Neural cell (in vitro differentiated cells): ENCODE measurements around the gene PREX1. TPM values are rescaled to one million over a fixed set of nuclear protein-coding genes. Genes with fewer than 3 reads are reported as not detected.

Experiments used
- H2AFZ ChIP-seq: fragments of 200-600, 300-800 bp; sonication (generic), shearing (Covaris generic); 2 replicates; pipeline ENCODE4 v1.6.0; 2014; ENCODE audit warnings: low read depth, mild to moderate bottlenecking, antibody characterized with exemption, low read length, moderate library complexity
- H3F3A ChIP-seq: fragments of 200-600 bp; shearing (Covaris generic); 2 replicates; pipeline ENCODE4 v1.6.1; 2016; ENCODE audit warnings: mild to moderate bottlenecking, moderate library complexity, mixed read lengths, antibody characterized with exemption, low read length; ENCODE audit not compliant: insufficient read depth, poor library complexity, severe bottlenecking
- H3K27ac ChIP-seq: fragments of 200-600, 300-800 bp; sonication (generic), shearing (Covaris generic); 2 replicates; pipeline ENCODE4 v1.5.1; 2014; ENCODE audit warnings: mild to moderate bottlenecking, low read length, moderate library complexity
- H3K27me3 ChIP-seq: fragments of 300-800, 200-600 bp; sonication (generic), shearing (Covaris generic); 2 replicates; pipeline ENCODE4 v1.6.0; 2014; ENCODE audit warnings: mild to moderate bottlenecking, low read depth, low read length, moderate library complexity; ENCODE audit not compliant: insufficient read depth
- H3K36me3 ChIP-seq: fragments of 300-800, 200-600 bp; sonication (generic), shearing (Covaris generic); 2 replicates; pipeline ENCODE4 v1.5.1; 2014; ENCODE audit warnings: mild to moderate bottlenecking, antibody characterized with exemption, low read length, moderate library complexity; ENCODE audit not compliant: insufficient read depth
- H3K4me2 ChIP-seq: fragments of 300-800, 200-600 bp; sonication (generic), shearing (Covaris generic); 2 replicates; pipeline ENCODE4 v1.6.0; 2014; ENCODE audit warnings: mild to moderate bottlenecking, low read length
- H3K4me3 ChIP-seq: fragments of 300-800, 200-600 bp; sonication (generic), shearing (Covaris generic); 2 replicates; pipeline ENCODE4 v1.5.1; 2014; ENCODE audit warnings: mild to moderate bottlenecking, low read length, moderate library complexity
- H3K79me2 ChIP-seq: fragments of 200-600 bp; shearing (Covaris generic); replicated peaks from 2 replicates; pipeline ENCODE4 v1.6.0; 2014; ENCODE audit warnings: mild to moderate bottlenecking, low read length, moderate library complexity; ENCODE audit not compliant: insufficient read depth
- H3K9ac ChIP-seq: fragments of 300-800, 200-600 bp; sonication (generic), shearing (Covaris generic); 2 replicates; pipeline ENCODE4 v1.6.1; 2016; ENCODE audit warnings: mild to moderate bottlenecking, low read length, mixed read lengths
- H3K9me2 ChIP-seq: fragments of 200-600 bp; shearing (Covaris generic); 2 replicates; pipeline ENCODE4 v1.6.1; 2016; ENCODE audit warnings: mild to moderate bottlenecking, low read length, mixed read lengths; ENCODE audit not compliant: insufficient read depth
- H3K9me3 ChIP-seq: fragments of 200-600, 300-800 bp; sonication (generic), shearing (Covaris generic); 2 replicates; pipeline ENCODE4 v1.6.1; 2016; ENCODE audit warnings: mild to moderate bottlenecking, mixed run types, low read length, moderate library complexity, mixed read lengths
- H4K20me1 ChIP-seq: fragments of 200-600 bp; shearing (Covaris generic); 2 replicates; pipeline ENCODE4 v1.6.1; 2016; ENCODE audit warnings: mild to moderate bottlenecking, mixed run types; ENCODE audit not compliant: insufficient read depth
- EP300 ChIP-seq: fragments of 450-650 bp; conservative IDR thresholded peaks from 2 replicates; pipeline ENCODE4 v1.6.1; 2014; ENCODE audit warnings: antibody characterized with exemption, mild to moderate bottlenecking, moderate library complexity; ENCODE audit not compliant: poor library complexity, severe bottlenecking
- EZH2 ChIP-seq: fragments of 200-600, 300-800 bp; shearing (Covaris generic), sonication (generic); IDR thresholded peaks from 2 replicates; pipeline ENCODE4 v1.6.1; 2014; ENCODE audit warnings: antibody characterized with exemption, low read length, borderline replicate concordance, mild to moderate bottlenecking; ENCODE audit not compliant: insufficient read depth, poor library complexity, severe bottlenecking
- MXI1 ChIP-seq: fragments of 450-650 bp; conservative IDR thresholded peaks from 2 replicates; pipeline ENCODE4 v1.6.1; 2014; ENCODE audit warnings: antibody characterized with exemption, mild to moderate bottlenecking; ENCODE audit not compliant: poor library complexity, severe bottlenecking
- POLR2AphosphoS5 ChIP-seq: IDR thresholded peaks from 2 replicates; pipeline ENCODE4 v1.6.1; 2012
- RAD21 ChIP-seq: fragments of 450-650 bp; conservative IDR thresholded peaks from 2 replicates; pipeline ENCODE4 v1.6.1; 2014; ENCODE audit warnings: antibody characterized with exemption, mild to moderate bottlenecking, moderate library complexity
- REST ChIP-seq: IDR thresholded peaks from 2 replicates; pipeline ENCODE4 v1.6.1; 2012; ENCODE audit warnings: borderline replicate concordance
- SMC3 ChIP-seq: fragments of 450-650 bp; conservative IDR thresholded peaks from 2 replicates; pipeline ENCODE4 v1.6.1; 2014; ENCODE audit warnings: antibody characterized with exemption, mild to moderate bottlenecking, moderate library complexity; ENCODE audit not compliant: poor library complexity
- TAF1 ChIP-seq: IDR thresholded peaks from 2 replicates; pipeline ENCODE4 v1.6.1; 2012; ENCODE audit warnings: low read depth
- polyA plus RNA-seq: library from polyadenylated mRNA; depleted of rRNA; stranded (reverse); fragments of >200 nt; gene quantifications from 2 replicates; pipeline ENCODE4 v1.2.3, GENCODE V29; 2014
- TF ChIP-seq, protein P1 (sequence below): fragments of 450-650 bp; IDR thresholded peaks from 2 replicates; pipeline ENCODE4 v1.5.1; 2014; ENCODE audit warnings: antibody characterized with exemption, mild to moderate bottlenecking, moderate library complexity; ENCODE audit not compliant: poor library complexity, severe bottlenecking

Gene PREX1
- polyA plus RNA-seq, 1 donor from 2014 or later: 0.06 TPM

DNA sequence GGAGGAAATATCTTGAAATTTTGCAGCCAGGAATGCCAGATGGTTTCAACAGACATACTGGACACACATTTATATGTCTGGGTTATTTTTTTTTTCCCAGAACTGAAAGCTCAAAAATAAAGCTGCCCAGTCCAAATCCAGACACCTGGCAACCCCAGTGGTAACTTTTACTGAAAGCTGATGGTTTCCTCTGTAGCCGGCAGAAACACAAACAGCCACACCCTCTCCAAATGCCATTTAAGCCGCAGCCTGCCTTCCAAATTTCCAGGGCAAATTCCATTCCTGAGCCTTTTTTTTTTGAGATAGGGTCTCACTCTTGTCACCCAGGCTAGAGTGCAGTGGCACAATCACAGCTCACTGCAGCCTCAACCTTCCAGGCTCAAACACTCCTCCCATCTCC lies 6.5 kb upstream of the PREX1 start:
- no peak overlapping the region for H3K27ac ChIP-seq
- no peaks in the 10 kb centered on the region for H3K79me2 ChIP-seq
- TF ChIP-seq RAD21 (no peak), MXI1 (no peak), POLR2AphosphoS5 (no peak)
- H3K4me3 ChIP-seq: no peak overlapping the region
- H3K36me3 ChIP-seq: no peaks in the 10 kb centered on the region
- H3K9me2 ChIP-seq: no peaks in the 10 kb centered on the region
- H3F3A ChIP-seq: no peaks in the 10 kb centered on the region
- no peak overlapping the region for H2AFZ ChIP-seq
- no peaks in the 10 kb centered on the region for H4K20me1 ChIP-seq
- H3K4me2 ChIP-seq: no peak overlapping the region
- H3K9me3 ChIP-seq: no peaks in the 10 kb centered on the region
- no peak overlapping the region for H3K9ac ChIP-seq
- peaks cover 1% of the 10 kb centered on the region for H3K27me3 ChIP-seq

- Histone ChIP-seq H3F3A (no peaks in the 10 kb centered on the region), H2AFZ (no peak overlapping the region), H4K20me1 (no peaks in the 10 kb centered on the region), H3K9ac (no peak overlapping the region), H3K4me3 (no peak overlapping the region), H3K9me3 (no peaks in the 10 kb centered on the region), H3K36me3 (no peaks in the 10 kb centered on the region), H3K4me2 (no peak overlapping the region), H3K27ac (no peak overlapping the region), H3K79me2 (no peaks in the 10 kb centered on the region), H3K9me2 (no peaks in the 10 kb centered on the region), H3K27me3 (peaks cover 16% of the 10 kb centered on the region)
- TF ChIP-seq EZH2: no peak
- TF ChIP-seq REST: no peak
- no peak for TF ChIP-seq SMC3
- TF ChIP-seq RAD21: no peak
- no peak for TF ChIP-seq TAF1
- TF ChIP-seq, protein P1, sequence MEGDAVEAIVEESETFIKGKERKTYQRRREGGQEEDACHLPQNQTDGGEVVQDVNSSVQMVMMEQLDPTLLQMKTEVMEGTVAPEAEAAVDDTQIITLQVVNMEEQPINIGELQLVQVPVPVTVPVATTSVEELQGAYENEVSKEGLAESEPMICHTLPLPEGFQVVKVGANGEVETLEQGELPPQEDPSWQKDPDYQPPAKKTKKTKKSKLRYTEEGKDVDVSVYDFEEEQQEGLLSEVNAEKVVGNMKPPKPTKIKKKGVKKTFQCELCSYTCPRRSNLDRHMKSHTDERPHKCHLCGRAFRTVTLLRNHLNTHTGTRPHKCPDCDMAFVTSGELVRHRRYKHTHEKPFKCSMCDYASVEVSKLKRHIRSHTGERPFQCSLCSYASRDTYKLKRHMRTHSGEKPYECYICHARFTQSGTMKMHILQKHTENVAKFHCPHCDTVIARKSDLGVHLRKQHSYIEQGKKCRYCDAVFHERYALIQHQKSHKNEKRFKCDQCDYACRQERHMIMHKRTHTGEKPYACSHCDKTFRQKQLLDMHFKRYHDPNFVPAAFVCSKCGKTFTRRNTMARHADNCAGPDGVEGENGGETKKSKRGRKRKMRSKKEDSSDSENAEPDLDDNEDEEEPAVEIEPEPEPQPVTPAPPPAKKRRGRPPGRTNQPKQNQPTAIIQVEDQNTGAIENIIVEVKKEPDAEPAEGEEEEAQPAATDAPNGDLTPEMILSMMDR: no peak
- TF ChIP-seq POLR2AphosphoS5: no peak
- TF ChIP-seq MXI1: no peak
- TF ChIP-seq EP300: no peak
Observed at GRCh38 chr20:48832405-48832730, 4.6 kb upstream of the PREX1 start.
